Left renal cortex interstitium (tissue), 4 donors: ENCODE measurements around the gene TMCO4. TPM values are rescaled to one million over a fixed set of nuclear protein-coding genes. Genes with fewer than 3 reads are reported as not detected.

Experiments
- DNase-seq, 4 donors: peaks; one replicate each; pipeline ENCODE4 v3.0.0-alpha.2; 2013; ENCODE audit warnings: low read depth in 4 of 4, low spot score in 2 of 4, missing footprints in 1 of 4
- polyA plus RNA-seq, 4 donors: library from polyadenylated mRNA; unstranded; fragments of 120-200 nt; gene quantifications; one replicate each; pipeline ENCODE4 v1.2.1, GENCODE V29; 2013; ENCODE audit not compliant: insufficient read length in 4 of 4

Gene TMCO4
- polyA plus RNA-seq, 4 donors = 17.5 to 24.2 (median 18.8) TPM

GRCh38 chr1:19750882-19751276, 48.8 kb downstream of the TMCO4 start:
- DNase-seq = no peak

GRCh38 chr1:19750101-19750881, 49.4 kb downstream of the TMCO4 start:
- no peak for DNase-seq

GRCh38 chr1:19749685-19750084, 50.0 kb downstream of the TMCO4 start:
- no peak for DNase-seq

DNA sequence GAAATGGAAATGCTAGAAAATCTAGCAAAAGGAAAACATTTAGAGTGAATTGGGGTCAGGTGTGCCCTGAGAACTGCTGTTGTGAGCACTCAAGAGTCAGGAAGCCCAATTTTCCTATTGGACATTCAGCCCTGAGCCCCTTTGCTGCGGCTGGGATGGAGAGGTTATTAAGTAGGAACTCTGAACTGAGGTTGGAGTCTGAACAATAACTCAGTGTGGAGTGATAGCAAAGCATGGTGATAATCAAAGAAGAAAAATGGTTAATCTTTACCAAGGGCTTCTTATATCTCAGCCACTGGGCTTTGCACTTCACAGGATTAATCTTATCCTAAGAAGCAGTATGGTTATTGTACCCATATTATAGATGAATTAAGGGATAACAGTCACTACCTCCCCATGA, 52.0 kb downstream of the TMCO4 start:
- no peak for DNase-seq

- DNase-seq = no peak
Measured at GRCh38 chr1:19744886-19745285, 54.8 kb downstream of the TMCO4 start.

GRCh38 chr1:19744335-19744743, 55.4 kb downstream of the TMCO4 start:
- no peak for DNase-seq

DNA sequence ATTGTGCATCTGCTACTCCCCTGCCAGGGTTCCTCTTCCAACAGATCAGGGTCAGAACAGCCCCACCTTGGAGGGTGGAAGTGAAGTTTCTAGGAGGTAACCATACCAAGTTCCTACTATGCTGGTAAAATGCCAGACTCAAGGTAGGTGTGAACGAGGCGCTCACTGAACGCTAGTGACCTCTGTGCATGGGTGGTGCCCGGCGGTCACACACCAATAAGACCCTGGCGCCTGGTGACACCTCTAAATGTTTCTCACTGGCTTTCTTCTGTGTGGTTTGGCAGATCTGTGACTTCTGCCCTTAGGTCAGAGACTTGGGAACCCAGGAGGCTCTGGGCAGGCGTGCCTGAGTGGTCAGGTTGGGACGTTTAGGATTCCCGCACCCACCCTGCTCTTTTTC, 55.9 kb downstream of the TMCO4 start:
- DNase-seq = no peak

GRCh38 chr1:19743180-19743579, 56.5 kb downstream of the TMCO4 start:
- no peak for DNase-seq

GRCh38 chr1:19739628-19740027, 60.1 kb downstream of the TMCO4 start:
- DNase-seq = no peak

GRCh38 chr1:19738669-19739068, 61.0 kb downstream of the TMCO4 start:
- no peak for DNase-seq

DNA sequence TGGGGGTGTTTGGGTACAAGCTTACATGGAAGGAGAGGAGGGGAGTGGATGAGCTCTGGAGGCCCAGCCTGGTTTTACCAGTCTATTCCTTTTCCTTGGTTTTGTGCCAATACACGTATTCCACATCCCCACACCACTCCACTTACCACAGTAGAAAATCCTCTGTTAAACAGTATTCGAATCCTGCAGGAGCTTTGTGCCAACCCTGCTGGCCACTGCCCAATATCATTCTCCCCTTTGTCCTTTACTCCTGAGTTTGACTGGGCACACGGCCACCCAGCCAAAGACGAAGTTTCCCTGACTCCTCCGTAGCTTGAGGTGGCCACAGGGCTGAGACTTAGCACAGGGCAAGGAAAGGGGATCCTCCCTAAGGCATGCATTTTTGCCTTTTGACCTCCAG, 61.6 kb downstream of the TMCO4 start:
- no peak for DNase-seq

GRCh38 chr1:19737104-19737825, 62.5 kb downstream of the TMCO4 start:
- DNase-seq = peak in 1 of 4 donors; percentile 32

DNA sequence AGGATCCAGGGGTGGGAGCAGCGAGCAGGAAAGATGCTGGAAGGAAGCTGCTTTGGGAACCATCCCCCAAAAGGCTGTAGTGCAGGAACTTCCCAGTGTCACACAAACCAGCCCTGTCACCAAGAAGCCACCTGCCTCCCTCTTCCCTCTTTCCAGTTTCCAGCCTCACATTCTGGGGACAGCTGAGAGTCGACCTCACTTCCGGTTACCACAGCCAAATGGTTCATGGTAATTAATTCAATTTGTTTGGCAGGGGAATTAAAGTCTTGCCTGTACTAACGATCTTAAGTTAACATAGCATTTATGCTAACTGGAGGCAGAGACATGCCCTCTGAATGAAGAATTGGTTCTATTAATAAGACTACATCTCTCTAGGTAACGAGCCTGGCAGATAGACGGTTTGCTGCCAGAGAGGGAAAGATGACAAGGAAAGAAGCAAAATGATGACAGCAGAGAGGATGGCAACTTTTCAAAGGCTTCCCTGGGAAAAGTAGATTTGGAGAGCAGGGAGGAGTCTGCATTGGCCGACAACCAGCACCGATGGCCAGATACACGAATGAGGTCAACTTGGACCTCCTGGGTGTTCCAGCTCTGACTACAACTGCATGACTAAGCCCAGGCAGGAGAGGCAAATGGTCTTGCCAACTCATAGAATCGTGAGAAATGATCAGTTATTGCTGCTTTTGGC, 64.1 kb downstream of the TMCO4 start:
- DNase-seq = no peak

DNA sequence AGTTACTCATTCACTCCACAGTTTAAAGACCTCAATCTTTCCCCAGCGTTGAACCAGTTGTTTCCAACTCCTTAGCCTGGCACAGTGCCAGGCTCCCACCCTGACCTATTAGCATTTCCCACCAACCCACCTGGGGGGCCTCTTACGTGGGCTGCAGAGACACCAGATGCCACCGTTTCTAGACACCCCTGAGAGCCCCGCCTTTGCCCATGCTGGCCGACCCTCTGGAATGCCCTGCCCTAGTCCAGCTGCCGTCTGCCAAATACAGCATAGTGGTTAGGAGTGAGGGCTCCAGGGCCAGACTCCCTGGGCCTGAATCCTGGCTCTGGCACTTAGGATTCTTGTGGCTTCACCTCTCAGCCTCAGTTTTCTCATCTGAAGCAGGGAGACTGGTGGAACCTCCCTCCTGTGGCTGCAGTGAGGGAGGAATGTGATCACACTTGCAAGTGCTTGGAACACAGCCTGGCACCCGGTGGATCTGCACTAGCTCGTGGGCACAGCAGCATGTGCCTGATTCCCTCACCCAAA, 65.2 kb downstream of the TMCO4 start:
- DNase-seq = no peak

- no peak for DNase-seq
Measured at GRCh38 chr1:19734056-19734455, 65.7 kb downstream of the TMCO4 start.

DNA sequence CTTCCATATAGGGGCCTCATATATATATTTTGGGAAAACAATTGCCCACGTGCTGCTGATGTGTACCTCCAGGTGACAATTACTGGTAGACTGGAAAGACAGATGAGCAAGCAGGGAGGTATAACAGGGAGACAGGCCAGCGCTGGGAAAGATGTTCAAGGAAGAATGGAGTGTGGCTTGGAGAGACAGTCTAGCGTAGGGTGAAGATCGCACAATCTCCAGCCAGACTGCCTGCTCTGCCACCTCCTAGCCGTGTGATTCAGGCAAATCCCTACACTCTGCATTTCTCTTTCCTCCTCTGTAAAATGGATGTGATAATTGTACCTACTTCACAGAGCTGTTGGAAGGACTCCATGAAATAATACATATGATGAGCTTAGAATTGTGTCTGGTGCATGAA, 66.1 kb downstream of the TMCO4 start:
- DNase-seq = no peak

GRCh38 chr1:19731311-19731821, 68.3 kb downstream of the TMCO4 start:
- no peak for DNase-seq

DNA sequence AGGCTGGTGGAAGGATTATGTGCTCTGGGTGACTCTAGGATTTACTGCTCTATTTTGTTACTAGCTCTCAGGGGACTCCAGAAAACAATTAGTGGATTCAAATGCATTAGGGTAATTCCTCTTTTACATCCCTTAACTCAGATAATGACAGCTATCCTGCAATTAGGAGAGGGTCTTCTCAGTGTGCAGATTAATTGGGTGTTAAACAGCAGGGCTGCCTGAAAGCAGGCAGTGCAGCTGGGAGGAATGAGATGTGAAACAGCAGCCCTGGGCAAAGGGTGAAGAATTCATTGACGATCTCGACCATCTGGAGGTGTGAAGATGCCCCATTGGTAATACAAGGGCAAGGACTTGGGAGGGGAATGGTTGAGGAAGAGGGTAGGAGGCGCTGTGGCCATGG, 68.9 kb downstream of the TMCO4 start:
- DNase-seq = no peak

DNA sequence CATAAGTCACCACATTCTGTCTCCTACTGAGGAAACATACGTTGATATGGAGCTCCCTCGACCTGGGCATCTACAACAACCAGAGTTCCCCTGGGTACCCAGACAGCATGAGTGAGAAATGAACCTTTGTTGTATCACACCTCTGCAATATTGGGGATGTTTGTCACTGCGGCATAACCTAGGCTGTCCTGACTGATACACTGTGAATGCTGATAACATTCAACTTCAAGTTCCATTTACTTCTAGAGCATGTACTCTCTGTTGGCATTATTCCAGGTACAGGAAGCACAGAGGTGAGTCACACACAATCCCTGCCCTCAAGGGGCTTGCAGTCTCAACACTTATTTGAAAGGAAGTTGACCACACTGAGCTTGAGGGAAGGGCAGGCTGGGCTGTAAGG, 69.5 kb downstream of the TMCO4 start:
- no peak for DNase-seq

GRCh38 chr1:19728413-19729145, 71.1 kb downstream of the TMCO4 start:
- DNase-seq = no peak
